Skeletal muscle cell (primary cell): ENCODE measurements around the gene RBMS1.

ENCODE experiments used
- DNase-seq: peaks from one replicate; pipeline ENCODE4 v3.0.0-alpha.2; 2010; ENCODE audit warnings: low read depth
- H3K4me3 ChIP-seq: 2 replicates; pipeline ENCODE4 v1.5.1; 2011; ENCODE audit warnings: low read depth, mild to moderate bottlenecking, control low read depth, low read length, moderate library complexity

The RBMS1 gene

DNA sequence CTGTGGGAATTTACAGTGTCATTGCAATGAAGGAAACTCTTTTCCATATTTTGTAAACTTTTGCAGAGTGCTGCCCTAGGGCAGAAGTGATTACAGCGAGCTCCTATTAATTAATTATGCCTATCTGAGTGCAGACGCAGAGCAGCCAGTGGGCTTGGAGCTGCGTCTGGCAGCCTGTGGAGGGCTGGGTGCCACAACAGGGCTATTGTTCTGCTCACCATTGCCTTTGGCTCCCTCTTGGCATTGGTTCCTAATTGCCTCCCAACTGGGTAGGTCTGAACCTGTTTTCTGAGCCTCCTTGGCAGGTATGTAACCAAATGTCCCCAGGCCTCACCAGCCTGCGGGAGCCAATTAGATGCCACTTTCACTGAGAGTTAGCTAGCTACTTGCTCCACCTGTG is 267.9 kb downstream of the RBMS1 start:
- H3K4me3 ChIP-seq: no peak overlapping the region
- DNase-seq: no peak

- DNase-seq: no peak
- H3K4me3 ChIP-seq: no peak overlapping the region
Measured at GRCh38 chr2:160224507-160224906, 269.1 kb downstream of the RBMS1 start.

DNA sequence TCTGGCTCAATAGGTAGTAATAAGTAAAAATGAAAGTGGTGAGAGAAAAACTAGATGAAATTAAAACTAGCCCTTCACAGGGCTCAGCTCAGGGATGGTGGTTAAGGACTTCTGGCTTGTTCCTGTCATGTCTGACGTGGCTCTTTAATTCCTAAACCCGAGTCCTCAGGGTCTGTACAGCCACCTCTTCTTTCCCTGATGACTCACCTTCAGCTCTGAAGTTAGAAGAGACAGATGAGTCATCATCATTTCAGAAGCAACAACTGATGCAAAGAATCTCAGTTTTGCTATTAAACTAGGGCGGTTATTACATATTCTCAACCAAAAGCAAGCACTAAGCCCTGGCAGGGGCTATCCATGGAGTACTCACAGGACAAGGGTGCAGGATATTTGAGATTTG is 269.5 kb downstream of the RBMS1 start:
- DNase-seq: peak; percentile 97
- no peak overlapping the region for H3K4me3 ChIP-seq

DNA sequence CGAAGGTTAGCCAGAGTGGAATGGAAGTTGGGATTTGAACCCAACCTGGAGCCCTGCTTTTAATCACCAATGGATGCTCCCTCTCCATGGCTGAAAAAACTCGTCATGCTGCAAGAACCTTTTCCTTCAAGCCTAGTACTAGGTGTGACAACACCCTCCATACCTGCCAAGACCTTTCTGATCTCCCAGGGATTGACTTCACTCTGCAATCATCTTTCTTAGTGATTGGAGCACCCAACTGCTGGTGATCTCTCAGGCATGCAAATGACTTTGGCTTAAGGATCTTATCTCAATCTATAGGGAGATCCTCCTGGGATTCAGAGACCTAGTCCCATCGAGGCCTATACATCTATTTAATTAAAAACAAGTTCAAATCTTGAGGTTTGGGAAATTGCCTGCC is 270.0 kb downstream of the RBMS1 start:
- no peak for DNase-seq
- no peak overlapping the region for H3K4me3 ChIP-seq

DNA sequence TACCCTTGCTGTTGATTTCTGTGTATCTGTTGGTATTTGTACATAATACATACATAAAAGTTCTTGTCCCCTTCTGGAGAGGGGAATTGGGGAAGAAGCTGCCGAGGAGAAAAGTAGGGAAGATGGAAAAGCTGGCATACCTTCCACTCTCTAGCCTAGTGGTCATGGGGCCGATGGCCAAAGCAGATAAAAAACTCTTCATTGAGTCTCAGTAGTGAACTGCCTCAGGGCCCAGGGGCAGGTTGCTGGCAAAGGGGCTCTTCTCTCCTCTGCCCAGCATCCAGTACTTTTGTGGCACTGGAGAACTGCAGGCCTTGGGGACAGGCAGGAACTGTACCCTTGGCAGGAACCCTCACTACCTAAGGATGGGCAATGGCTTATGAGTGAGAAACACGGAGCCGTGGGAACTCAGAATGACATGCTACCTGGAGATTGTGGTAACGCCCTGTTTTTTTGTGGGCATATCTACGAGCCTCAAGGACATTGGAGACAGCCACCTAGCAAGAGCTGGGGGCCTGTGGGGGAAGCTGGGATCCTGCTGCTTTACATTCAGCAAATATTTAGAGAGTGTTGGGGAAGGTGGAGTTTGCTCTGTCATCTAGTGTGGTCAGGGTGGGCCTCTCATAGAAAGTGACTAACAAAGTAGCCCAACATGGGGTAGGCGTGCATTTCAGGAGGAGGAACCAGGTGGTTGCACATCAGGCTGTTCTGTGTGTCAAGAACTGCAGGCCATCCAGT is 270.9 kb downstream of the RBMS1 start:
- DNase-seq: no peak
- no peak overlapping the region for H3K4me3 ChIP-seq
